Karpas-422 (cell line): ENCODE measurements around the gene MYBBP1A. TPM values are rescaled to one million over a fixed set of nuclear protein-coding genes. Genes with fewer than 3 reads are reported as not detected.
A peak's percentile ranks its signal among the peaks of the same experiment; 100 is the strongest.

ENCODE experiments used
- DNase-seq: peaks from one replicate; pipeline ENCODE4 v3.0.0-alpha.2; 2015
- H2AFZ ChIP-seq: fragments of 200-600 bp; sonication (generic); 2 replicates; pipeline ENCODE4 v1.6.1; 2014; ENCODE audit warnings: antibody characterized with exemption, low read length, mixed read lengths
- H3K27ac ChIP-seq: fragments of 200-600 bp; sonication (generic); 2 replicates; pipeline ENCODE4 v1.5.1; 2014; ENCODE audit warnings: mild to moderate bottlenecking, low read length, moderate library complexity
- H3K27me3 ChIP-seq: fragments of 200-600 bp; sonication (generic); 2 replicates; pipeline ENCODE4 v1.6.1; 2014; ENCODE audit warnings: low read length, mixed read lengths
- H3K36me3 ChIP-seq: fragments of 200-600 bp; sonication (generic); 2 replicates; pipeline ENCODE4 v1.6.1; 2014; ENCODE audit warnings: low read length, mixed read lengths; ENCODE audit not compliant: insufficient read depth
- H3K4me1 ChIP-seq: fragments of 200-600 bp; sonication (generic); 2 replicates; pipeline ENCODE4 v1.6.1; 2014; ENCODE audit warnings: mild to moderate bottlenecking, low read length, mixed read lengths
- H3K4me2 ChIP-seq: fragments of 200-600 bp; sonication (generic); 2 replicates; pipeline ENCODE4 v1.6.1; 2014; ENCODE audit warnings: low read length, low read depth, mild to moderate bottlenecking; ENCODE audit not compliant: poor library complexity, severe bottlenecking
- H3K4me3 ChIP-seq: fragments of 200-600 bp; sonication (generic); 2 replicates; pipeline ENCODE4 v1.5.1; 2014; ENCODE audit warnings: mild to moderate bottlenecking, antibody characterized with exemption, low read length, mixed read lengths
- H3K79me2 ChIP-seq: fragments of 200-600 bp; sonication (generic); 2 replicates; pipeline ENCODE4 v1.6.1; 2014; ENCODE audit warnings: mild to moderate bottlenecking, low read length, mixed read lengths
- H3K9ac ChIP-seq: fragments of 200-600 bp; sonication (generic); 2 replicates; pipeline ENCODE4 v1.6.0; 2014; ENCODE audit warnings: low read length
- H3K9me2 ChIP-seq: fragments of 200-600 bp; sonication (generic), shearing (Covaris generic); replicated peaks from 2 replicates; pipeline ENCODE4 v1.6.0; 2014; ENCODE audit warnings: mild to moderate bottlenecking, low read length, moderate library complexity; ENCODE audit not compliant: insufficient read depth
- H3K9me3 ChIP-seq: fragments of 300-700, 200-600 bp; sonication (generic); 2 replicates; pipeline ENCODE4 v1.6.1; 2014; ENCODE audit warnings: low read length, mixed read lengths
- H4K20me1 ChIP-seq: fragments of 200-600 bp; sonication (generic); 2 replicates; pipeline ENCODE4 v1.6.1; 2014; ENCODE audit warnings: mild to moderate bottlenecking, antibody characterized with exemption, low read length, low read depth; ENCODE audit not compliant: insufficient read depth
- total RNA-seq: library from RNA; depleted of rRNA; stranded (reverse); fragments of >200 nt; shearing (Covaris generic); gene quantifications from 2 replicates; pipeline ENCODE4 v1.2.3, GENCODE V29; 2014; ENCODE audit warnings: low replicate concordance

MYBBP1A gene
- total RNA-seq, 1 experiment from 2014 or later = 48.2 TPM

GRCh38 chr17:4502466-4503154 is 52.6 kb downstream of the MYBBP1A start:
- no peaks in the 10 kb centered on the region for H3K79me2 ChIP-seq
- no peaks in the 10 kb centered on the region for H3K36me3 ChIP-seq
- H4K20me1 ChIP-seq = no peaks in the 10 kb centered on the region; the same call in 1 of the 2 replicates
- no peak overlapping the region for H3K4me3 ChIP-seq
- no peak for DNase-seq
- H3K27me3 ChIP-seq = no peaks in the 10 kb centered on the region
- H3K9me2 ChIP-seq = no peaks in the 10 kb centered on the region
- H3K4me1 ChIP-seq = peaks cover 10% of the 10 kb centered on the region
- no peaks in the 10 kb centered on the region for H3K9me3 ChIP-seq
- no peak overlapping the region for H3K4me2 ChIP-seq
- no peak overlapping the region for H2AFZ ChIP-seq
- no peak overlapping the region for H3K9ac ChIP-seq
- H3K27ac ChIP-seq = no peak overlapping the region

GRCh38 chr17:4501295-4501949 is 53.8 kb downstream of the MYBBP1A start:
- H3K27me3 ChIP-seq = no peaks in the 10 kb centered on the region
- no peak overlapping the region for H3K4me2 ChIP-seq
- H4K20me1 ChIP-seq = no peaks in the 10 kb centered on the region; the same call in 1 of the 2 replicates
- no peak overlapping the region for H3K9ac ChIP-seq
- DNase-seq = no peak
- no peaks in the 10 kb centered on the region for H3K79me2 ChIP-seq
- peaks cover 17% of the 10 kb centered on the region for H3K4me1 ChIP-seq
- no peak overlapping the region for H2AFZ ChIP-seq
- no peak overlapping the region for H3K4me3 ChIP-seq
- H3K27ac ChIP-seq = no peak overlapping the region
- no peaks in the 10 kb centered on the region for H3K9me3 ChIP-seq
- H3K36me3 ChIP-seq = no peaks in the 10 kb centered on the region
- H3K9me2 ChIP-seq = no peaks in the 10 kb centered on the region

- Histone ChIP-seq H3K4me2 (no peak overlapping the region), H3K27me3 (no peaks in the 10 kb centered on the region)
- no peak for DNase-seq
These were observed 55.0 kb downstream of the MYBBP1A start for GRCh38 chr17:4500191-4500571.

GRCh38 chr17:4499431-4500190 is 55.6 kb downstream of the MYBBP1A start:
- Histone ChIP-seq H3K27me3 (no peaks in the 10 kb centered on the region), H3K4me2 (no peak overlapping the region), H4K20me1 (no peaks in the 10 kb centered on the region; the same call in 1 of the 2 replicates), H3K9me3 (no peaks in the 10 kb centered on the region), H3K4me1 (peaks cover 17% of the 10 kb centered on the region), H3K9me2 (no peaks in the 10 kb centered on the region), H2AFZ (no peak overlapping the region), H3K4me3 (no peak overlapping the region), H3K79me2 (no peaks in the 10 kb centered on the region), H3K9ac (no peak overlapping the region), H3K36me3 (no peaks in the 10 kb centered on the region), H3K27ac (no peak overlapping the region)
- no peak for DNase-seq

More at GRCh38 chr17:4500191-4500571, 55.0 kb downstream of the MYBBP1A start:
- H2AFZ ChIP-seq = no peak overlapping the region
- no peaks in the 10 kb centered on the region; the same call in 1 of the 2 replicates for H4K20me1 ChIP-seq
- H3K79me2 ChIP-seq = no peaks in the 10 kb centered on the region
- H3K27ac ChIP-seq = no peak overlapping the region
- no peak overlapping the region for H3K9ac ChIP-seq
- H3K4me3 ChIP-seq = no peak overlapping the region
- H3K36me3 ChIP-seq = no peaks in the 10 kb centered on the region
- no peaks in the 10 kb centered on the region for H3K9me3 ChIP-seq
- no peaks in the 10 kb centered on the region for H3K9me2 ChIP-seq
- H3K4me1 ChIP-seq = peaks cover 17% of the 10 kb centered on the region

- DNase-seq = peak; percentile 87
- peaks cover 17% of the 10 kb centered on the region for H3K4me1 ChIP-seq
- no peak within 1 kb of the TSS for H3K4me3 ChIP-seq
- H4K20me1 ChIP-seq = no peaks in the 10 kb centered on the region; the same call in 1 of the 2 replicates
- H3K9ac ChIP-seq = no peak within 1 kb of the TSS
- H3K36me3 ChIP-seq = no peaks in the 10 kb centered on the region
- H3K9me3 ChIP-seq = no peaks in the 10 kb centered on the region
- no peak within 1 kb of the TSS for H2AFZ ChIP-seq
- peak within 1 kb of the TSS; percentile 42 for H3K4me2 ChIP-seq
- H3K9me2 ChIP-seq = no peaks in the 10 kb centered on the region
- H3K79me2 ChIP-seq = no peaks in the 10 kb centered on the region
- H3K27me3 ChIP-seq = no peaks in the 10 kb centered on the region
- no peak within 1 kb of the TSS for H3K27ac ChIP-seq
These were observed 56.5 kb downstream of the MYBBP1A start, which contains the start of gene SPNS2 for GRCh38 chr17:4498461-4499397. Gene SPNS2, plus strand, starts transcription at chr17:4498881. Its CDS starts 167 bp downstream, at chr17:4499048.

GRCh38 chr17:4497101-4497824 is 57.9 kb downstream of the MYBBP1A start:
- Histone ChIP-seq H3K4me1 (peaks cover 17% of the 10 kb centered on the region), H2AFZ (no peak overlapping the region), H3K9me3 (no peaks in the 10 kb centered on the region), H3K36me3 (no peaks in the 10 kb centered on the region), H3K4me3 (no peak overlapping the region), H4K20me1 (no peaks in the 10 kb centered on the region; the same call in 1 of the 2 replicates), H3K27ac (no peak overlapping the region), H3K4me2 (peak overlapping the region; percentile 23), H3K27me3 (no peaks in the 10 kb centered on the region), H3K9ac (no peak overlapping the region), H3K79me2 (no peaks in the 10 kb centered on the region), H3K9me2 (no peaks in the 10 kb centered on the region)
- DNase-seq = no peak
